AG09319 (cell line): ENCODE measurements around the gene UBE3B.

Experiments used
- DNase-seq: peaks from one replicate; pipeline ENCODE4 v3.0.0-alpha.2; 2010; ENCODE audit warnings: low read depth; ENCODE audit errors: extremely low read depth
- TF ChIP-seq, protein P1 (sequence below): IDR thresholded peaks from 2 replicates; pipeline ENCODE4 v1.5.1; 2011; ENCODE audit warnings: low read depth, mild to moderate bottlenecking, inconsistent platforms, low read length, moderate library complexity

Gene UBE3B

DNA sequence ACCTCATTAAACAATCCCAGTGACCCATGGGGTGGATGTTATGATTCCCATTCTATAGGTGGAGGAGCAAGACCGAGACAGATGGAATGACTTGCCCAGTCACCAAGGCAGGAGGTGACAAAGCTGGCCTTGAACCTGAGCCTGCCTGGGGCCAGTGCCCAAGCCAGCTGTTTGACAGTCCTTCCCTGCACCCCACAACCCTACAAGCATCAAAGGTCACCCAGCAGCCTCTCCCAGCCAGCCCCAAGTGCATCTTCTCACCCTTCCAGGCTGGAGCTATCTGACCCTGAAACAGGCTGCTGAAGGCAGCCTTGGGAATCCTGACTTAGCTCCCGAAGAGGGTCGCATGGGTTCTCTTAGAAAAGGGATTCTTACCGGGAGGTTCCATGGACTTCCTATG lies 75.5 kb downstream of the UBE3B start:
- DNase-seq, result no peak
- TF ChIP-seq, protein P1, sequence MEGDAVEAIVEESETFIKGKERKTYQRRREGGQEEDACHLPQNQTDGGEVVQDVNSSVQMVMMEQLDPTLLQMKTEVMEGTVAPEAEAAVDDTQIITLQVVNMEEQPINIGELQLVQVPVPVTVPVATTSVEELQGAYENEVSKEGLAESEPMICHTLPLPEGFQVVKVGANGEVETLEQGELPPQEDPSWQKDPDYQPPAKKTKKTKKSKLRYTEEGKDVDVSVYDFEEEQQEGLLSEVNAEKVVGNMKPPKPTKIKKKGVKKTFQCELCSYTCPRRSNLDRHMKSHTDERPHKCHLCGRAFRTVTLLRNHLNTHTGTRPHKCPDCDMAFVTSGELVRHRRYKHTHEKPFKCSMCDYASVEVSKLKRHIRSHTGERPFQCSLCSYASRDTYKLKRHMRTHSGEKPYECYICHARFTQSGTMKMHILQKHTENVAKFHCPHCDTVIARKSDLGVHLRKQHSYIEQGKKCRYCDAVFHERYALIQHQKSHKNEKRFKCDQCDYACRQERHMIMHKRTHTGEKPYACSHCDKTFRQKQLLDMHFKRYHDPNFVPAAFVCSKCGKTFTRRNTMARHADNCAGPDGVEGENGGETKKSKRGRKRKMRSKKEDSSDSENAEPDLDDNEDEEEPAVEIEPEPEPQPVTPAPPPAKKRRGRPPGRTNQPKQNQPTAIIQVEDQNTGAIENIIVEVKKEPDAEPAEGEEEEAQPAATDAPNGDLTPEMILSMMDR, result no peak

DNA sequence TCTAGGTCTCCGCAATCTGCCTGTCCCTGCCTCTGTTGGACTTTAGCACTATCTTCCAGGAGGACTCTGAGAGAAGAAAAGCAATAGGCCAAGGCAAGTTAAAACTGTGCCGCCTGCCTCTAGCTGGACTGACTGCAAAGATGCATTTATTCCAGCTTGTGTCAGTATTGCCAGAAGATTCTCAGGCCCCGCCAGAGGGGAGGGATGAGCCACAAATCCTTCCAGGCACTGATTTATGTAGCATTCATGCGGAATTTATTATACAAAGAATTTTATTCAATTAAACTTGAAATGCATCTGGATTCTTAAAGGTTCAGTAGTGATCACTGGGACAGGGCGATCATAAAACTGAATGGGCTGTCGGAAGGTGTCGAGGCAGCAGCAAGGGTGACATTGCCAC lies 76.0 kb downstream of the UBE3B start:
- DNase-seq, result no peak
- TF ChIP-seq, protein P1, result no peak

DNA sequence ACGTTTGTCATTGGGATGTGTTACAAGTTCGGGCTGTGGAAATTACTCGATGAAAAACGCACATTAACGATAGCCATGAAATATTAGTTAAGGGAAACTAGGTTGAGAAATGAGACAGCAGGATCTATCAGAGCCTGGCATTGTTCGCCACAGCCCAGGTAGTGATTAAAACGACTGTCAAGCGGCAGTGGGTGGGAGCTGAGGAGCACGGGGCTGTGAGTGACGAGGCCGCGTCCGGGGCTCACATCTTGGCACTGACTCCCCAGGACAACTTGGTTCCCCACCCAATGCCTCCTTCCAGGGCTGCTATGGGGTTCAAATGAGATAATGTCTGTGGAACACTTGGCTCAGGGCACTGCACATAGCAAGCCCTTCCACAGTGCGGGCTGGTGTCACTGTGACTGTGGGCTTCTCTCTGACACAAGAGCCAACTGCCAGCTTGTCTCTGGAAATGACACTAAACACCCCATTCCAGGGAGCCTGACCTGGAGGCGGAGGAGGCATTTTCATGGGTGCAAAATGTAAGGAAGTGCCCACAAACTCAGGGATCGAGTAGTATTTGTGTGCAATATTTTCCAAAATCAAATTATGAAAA lies 76.6 kb downstream of the UBE3B start:
- no peak for DNase-seq

DNA sequence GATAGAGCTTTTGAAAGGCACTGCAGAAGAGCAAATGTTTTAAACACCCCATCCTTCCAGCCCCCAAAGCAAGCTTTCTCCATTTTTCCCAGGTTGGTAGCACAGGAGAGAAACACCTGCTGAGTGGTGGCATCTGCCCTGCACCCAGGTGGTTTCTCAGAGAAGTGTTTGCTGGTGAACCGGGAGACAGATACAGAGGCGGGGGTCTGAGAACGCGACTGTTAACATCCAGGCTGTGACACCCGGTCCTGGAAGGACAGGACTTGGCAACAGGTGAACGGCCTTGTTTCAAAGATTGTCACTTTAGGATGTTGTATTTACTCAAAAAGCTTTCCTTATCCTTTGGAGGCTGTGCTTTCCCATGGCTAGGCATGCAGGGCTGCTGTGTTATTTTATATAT lies 77.3 kb downstream of the UBE3B start:
- TF ChIP-seq, protein P1, result no peak
- DNase-seq, result no peak

More for the DNA sequence above, 76.6 kb downstream of the UBE3B start:
- TF ChIP-seq, protein P1, result no peak

DNA sequence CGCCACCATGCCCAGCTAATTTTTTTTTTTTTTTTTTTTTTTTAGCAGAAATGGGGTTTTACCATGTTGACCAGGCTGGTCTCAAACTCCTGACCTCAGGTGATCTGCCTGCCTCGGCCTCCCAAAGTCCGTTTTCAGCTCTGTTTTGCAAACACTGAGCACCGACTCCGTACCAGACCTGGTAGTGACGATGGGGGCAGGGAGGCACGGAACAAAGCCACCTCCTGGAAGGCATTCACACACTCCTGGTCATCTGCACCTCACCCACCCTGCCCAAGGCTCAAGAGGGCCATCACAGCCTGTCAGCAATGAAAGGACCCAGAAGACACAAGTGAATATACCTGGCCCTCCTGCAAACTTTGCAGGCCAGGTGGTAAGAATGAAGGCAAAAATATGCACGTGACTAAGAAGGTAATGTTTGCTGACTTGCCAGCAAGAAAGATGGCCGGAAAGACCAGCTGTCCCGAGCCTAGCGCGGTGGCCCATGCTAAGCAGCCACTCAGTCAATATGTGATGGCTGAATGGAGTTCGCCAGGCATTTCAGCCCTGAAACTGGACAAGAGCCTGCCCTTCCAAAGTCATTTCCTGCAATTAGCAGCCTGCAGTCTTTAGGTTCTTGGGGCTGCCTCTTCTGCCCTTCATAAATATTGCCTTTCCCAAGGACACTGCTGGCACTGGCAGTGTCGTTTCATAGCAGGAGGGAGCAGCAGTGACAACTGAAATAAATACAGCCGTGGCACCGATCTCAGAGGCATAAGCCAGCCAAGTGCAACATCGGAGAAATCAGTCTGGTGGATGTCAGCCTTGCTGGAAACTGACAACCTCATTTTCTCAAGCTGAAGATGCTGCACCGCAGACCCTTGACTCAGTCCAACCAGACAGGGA lies 78.2 kb downstream of the UBE3B start:
- no peak for DNase-seq
- TF ChIP-seq, protein P1, result no peak

DNA sequence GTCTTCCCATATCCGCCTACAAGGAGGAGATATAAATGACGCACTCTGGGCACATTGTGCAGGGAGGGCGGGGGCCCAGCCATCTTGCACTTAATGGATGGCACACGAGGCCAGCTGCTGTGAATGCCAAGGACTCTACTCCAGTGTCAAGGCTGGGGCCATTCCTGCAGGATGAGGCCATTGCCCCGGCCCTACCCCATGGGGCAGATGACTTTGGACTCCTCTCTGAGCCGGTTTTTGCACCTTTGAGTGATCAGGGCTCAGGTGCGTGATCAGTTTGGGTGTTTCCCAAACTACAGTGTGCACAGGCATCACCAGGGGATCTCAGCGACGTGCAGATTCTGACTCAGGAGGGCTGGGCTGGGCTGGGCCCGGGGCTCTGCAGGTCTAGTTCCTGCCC lies 79.8 kb downstream of the UBE3B start:
- TF ChIP-seq, protein P1, result no peak
- DNase-seq, result no peak

DNA sequence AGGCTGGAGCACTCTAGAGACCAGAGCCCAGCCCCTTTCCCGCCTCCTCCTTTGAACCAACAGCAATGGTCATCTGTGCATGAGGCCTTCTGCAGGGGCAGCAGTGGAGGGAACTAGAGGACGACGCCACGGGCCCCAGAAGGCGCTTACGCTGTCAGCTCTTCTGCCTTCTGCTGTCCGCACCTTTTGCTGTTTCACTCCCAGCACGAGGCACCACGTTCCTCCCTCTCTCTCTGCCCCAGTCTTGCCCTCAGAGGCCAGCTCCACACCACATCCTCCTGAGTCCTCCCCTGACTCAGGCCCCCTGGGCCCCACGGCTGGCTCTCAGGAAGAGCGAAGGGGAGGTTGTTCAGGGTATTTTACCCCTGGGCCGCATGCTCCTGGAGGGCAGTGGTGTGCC lies 80.4 kb downstream of the UBE3B start:
- TF ChIP-seq, protein P1, result no peak
- no peak for DNase-seq
